ENCODE measurements around the gene CPEB1. TPM values are rescaled to one million over a fixed set of nuclear protein-coding genes. Genes with fewer than 3 reads are reported as not detected.

Gene CPEB1
- total and polyA plus RNA-seq, 4 donors, result 0.42 to 4.0 (median 2.3) TPM

GRCh38 chr15:82554351-82554750 lies 92.8 kb downstream of the CPEB1 start:
- no peak for ATAC-seq (ENCODE audit: insufficient read depth, low FRiP score)
- WGBS, 2 donors, result 86 to 88% methylated on average over 1 of the region's 1 CpG
- no peak overlapping the region for H3K4me3 ChIP-seq

GRCh38 chr15:82553846-82554245 lies 93.3 kb downstream of the CPEB1 start:
- Histone ChIP-seq H3K4me3 (no peak overlapping the region), H3K36me3 (ENCODE audit: control insufficient read depth in 4 of 4, insufficient read depth in 4 of 4, low read length in 4 of 4) (peaks cover 0 to 6% (median 2%) of the 10 kb centered on the region in 4 donors), H3K27ac (ENCODE audit: low read depth in 1 of 2, low read length in 1 of 2) (no peak overlapping the region), H3K27me3 (ENCODE audit: control insufficient read depth in 3 of 3, insufficient read depth in 3 of 3, low read length in 2 of 3) (peaks cover 0 to 4% (median 0%) of the 10 kb centered on the region in 3 donors), H3K9me3 (ENCODE audit: control insufficient read depth in 4 of 4, insufficient read depth in 3 of 4, low read length in 3 of 4) (no peaks in the 10 kb centered on the region), H3K4me1 (ENCODE audit: control insufficient read depth in 5 of 5, insufficient read depth in 5 of 5, low read length in 5 of 5) (no peaks in the 10 kb centered on the region), H3K9ac (ENCODE audit: insufficient read depth in 1 of 2, low read length in 2 of 2) (no peak overlapping the region)
- TF ChIP-seq CTCF (IDR thresholded peaks at IDR 0.05; ENCODE audit: control extremely low read depth, extremely low read depth), result no peak
- DNase-seq, result no peak
- ATAC-seq (ENCODE audit: insufficient read depth, low FRiP score), result no peak
- WGBS, 2 donors, result 91 to 92% methylated on average over 1 of the region's 1 CpG

More at GRCh38 chr15:82554351-82554750, 92.8 kb downstream of the CPEB1 start:
- peaks cover 0 to 4% (median 0%) of the 10 kb centered on the region in 3 donors for H3K27me3 ChIP-seq (ENCODE audit: control insufficient read depth in 3 of 3, insufficient read depth in 3 of 3, low read length in 2 of 3)
- H3K36me3 ChIP-seq (ENCODE audit: control insufficient read depth in 4 of 4, insufficient read depth in 4 of 4, low read length in 4 of 4), result peaks cover 0 to 6% (median 2%) of the 10 kb centered on the region in 4 donors
- H3K27ac ChIP-seq (ENCODE audit: low read depth in 1 of 2, low read length in 1 of 2), result no peak overlapping the region
- no peaks in the 10 kb centered on the region for H3K9me3 ChIP-seq (ENCODE audit: control insufficient read depth in 4 of 4, insufficient read depth in 3 of 4, low read length in 3 of 4)
- no peaks in the 10 kb centered on the region for H3K4me1 ChIP-seq (ENCODE audit: control insufficient read depth in 5 of 5, insufficient read depth in 5 of 5, low read length in 5 of 5)
- TF ChIP-seq CTCF (IDR thresholded peaks at IDR 0.05; ENCODE audit: control extremely low read depth, extremely low read depth), result no peak
- no peak for DNase-seq
- no peak overlapping the region for H3K9ac ChIP-seq (ENCODE audit: insufficient read depth in 1 of 2, low read length in 2 of 2)

GRCh38 chr15:82552861-82553260 lies 94.3 kb downstream of the CPEB1 start:
- 72 to 90% methylated on average over 2 of the region's 2 CpGs for WGBS, 2 donors
- Histone ChIP-seq H3K36me3 (ENCODE audit: control insufficient read depth in 4 of 4, insufficient read depth in 4 of 4, low read length in 4 of 4) (peaks cover 0 to 6% (median 2%) of the 10 kb centered on the region in 4 donors), H3K9ac (ENCODE audit: insufficient read depth in 1 of 2, low read length in 2 of 2) (no peak overlapping the region), H3K4me3 (no peak overlapping the region), H3K27ac (ENCODE audit: low read depth in 1 of 2, low read length in 1 of 2) (no peak overlapping the region), H3K4me1 (ENCODE audit: control insufficient read depth in 5 of 5, insufficient read depth in 5 of 5, low read length in 5 of 5) (no peaks in the 10 kb centered on the region), H3K9me3 (ENCODE audit: control insufficient read depth in 4 of 4, insufficient read depth in 3 of 4, low read length in 3 of 4) (no peaks in the 10 kb centered on the region), H3K27me3 (ENCODE audit: control insufficient read depth in 3 of 3, insufficient read depth in 3 of 3, low read length in 2 of 3) (peaks cover 0 to 4% (median 0%) of the 10 kb centered on the region in 3 donors)
- DNase-seq, result no peak
- TF ChIP-seq CTCF (IDR thresholded peaks at IDR 0.05; ENCODE audit: control extremely low read depth, extremely low read depth), result no peak
- no peak for ATAC-seq (ENCODE audit: insufficient read depth, low FRiP score)
